IPS-11a (cell line): ENCODE results near the gene NCKAP5.

Experiments used
- H3K4me3 ChIP-seq: one replicate; pipeline ENCODE4 v1.5.1; 2013; ENCODE audit warnings: low read depth, low read length, control low read depth

NCKAP5 gene

DNA sequence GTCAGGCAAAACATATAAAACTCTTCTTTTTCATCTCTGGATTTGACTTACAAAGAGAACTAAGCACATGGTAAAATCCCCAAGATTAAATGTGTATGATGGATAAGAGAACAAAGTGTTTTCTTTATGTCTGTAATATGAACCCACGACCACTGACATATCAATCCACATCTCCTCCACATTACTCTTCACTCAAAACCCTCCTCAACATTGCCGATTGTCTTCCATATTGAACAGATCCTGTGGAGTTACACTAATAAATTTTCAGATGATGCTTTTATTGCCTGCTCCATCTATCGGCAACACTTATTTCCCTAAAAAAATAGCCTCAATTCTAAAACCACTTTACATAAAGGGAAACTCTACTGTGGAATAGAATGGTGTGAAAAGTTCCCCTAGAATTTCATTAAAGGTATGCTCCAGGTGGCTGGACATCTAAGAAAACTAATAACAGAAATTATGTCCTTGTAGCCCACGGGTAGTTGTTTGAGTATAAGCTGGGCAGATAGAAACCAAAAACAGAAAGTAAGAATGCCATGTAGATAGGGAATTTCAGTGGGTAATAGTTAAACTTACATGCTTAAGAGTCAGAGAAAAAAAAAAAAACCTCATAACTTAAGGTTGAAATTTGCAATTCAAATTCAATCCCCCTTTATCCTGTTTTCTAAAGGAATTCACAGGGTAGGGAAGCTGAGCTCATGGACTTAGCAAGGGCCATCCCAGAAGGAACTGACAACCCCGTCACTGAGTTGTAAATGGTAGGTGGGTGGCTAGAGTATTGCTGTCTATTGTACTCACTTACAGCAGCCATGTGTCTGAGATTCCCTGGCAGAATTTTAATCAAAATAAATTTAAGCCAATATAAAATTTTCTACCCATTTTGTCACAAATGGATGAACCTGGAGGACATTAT lies 592.8 kb downstream of the NCKAP5 start:
- no peak overlapping the region for H3K4me3 ChIP-seq

DNA sequence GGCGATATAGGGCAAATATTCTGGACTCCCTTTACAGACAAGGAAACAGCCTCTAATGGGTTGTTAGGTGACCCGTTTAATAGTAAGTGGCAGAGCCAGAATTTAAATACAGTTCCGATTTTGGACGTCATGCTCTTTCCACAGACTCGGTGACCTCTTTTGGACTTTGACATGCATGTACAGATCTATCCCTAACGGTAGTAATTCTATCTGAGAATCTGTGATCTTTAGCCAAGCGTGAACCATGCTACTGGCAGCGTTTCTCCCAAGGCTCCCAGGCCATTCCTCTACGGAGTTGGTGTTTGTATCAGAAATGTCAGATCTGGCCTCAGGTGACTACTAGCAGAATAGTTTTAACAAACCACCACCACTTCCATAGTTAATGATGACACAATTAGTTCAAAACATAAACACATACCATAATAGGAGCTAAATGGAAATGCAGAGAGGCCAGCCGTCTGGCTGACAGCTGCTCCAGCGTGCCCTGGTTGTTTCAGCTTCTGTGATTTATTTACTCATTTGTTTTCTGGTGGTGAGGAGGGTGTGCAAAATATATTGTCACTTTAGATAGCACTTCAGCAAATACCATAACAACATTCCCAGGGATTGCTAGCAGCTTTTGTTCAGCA lies 593.7 kb downstream of the NCKAP5 start:
- no peak overlapping the region for H3K4me3 ChIP-seq

DNA sequence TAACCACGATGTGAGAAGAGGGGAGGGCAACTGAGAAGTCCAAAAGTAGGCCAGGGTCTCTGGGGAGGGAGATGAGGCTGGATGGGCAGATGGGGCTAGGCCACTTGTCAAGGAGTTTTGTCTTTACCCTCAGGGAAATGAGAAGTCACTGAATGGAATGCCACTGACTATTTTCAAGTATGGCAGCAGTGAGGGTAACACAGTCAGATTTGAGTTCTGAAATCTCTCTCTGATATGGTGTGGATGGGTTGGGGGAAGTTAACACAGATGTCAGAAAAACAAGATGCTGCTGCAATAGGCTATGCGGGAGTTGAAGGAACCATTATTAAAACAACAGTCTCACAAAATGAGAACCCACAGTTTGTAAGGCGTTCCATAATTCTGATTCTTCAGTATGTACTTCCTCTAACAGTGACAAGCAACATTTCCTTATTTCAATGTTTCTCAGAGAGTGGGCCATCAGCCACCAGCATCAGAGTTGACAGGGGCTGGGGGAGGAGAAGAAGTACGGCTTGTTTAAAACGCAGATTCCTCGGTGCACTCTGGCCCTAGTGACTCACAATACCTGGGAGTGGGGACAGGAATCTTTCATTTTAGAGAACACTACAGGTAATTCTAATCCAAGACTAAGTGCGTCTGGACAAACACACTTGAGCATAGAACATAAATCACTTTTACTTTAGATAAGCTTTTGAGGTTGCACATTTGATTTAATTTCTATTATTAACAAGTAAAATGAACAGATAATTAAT lies 596.8 kb downstream of the NCKAP5 start:
- H3K4me3 ChIP-seq: no peak overlapping the region

DNA sequence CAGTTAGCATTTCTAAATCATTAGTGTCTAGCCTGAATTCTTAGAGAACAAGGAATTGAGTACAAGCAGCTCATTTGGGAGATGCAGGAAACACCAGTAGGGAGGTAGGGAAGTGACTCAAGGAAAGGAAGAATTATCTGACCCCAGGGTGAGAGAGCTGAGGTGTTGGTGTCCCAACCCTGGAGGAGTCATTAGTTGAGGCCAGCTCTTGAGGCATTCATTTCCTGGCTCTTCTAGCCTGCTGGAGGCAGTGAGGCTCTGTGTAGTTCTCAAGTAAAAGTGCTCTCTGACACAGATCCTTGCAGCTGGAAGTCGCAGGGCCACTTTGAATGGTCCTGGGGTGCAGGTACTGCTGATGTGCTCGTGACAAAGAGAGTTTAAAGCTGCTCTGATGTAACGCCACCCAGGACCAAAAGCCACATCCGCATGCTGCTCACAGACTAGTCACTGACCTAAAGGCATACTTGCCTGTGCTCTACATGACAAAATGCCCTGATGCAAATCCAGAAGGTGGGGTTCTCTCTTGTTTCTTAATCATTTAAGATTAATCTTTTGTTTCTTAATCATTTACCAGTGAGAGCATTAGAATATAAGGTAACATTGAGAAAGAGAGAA lies 598.8 kb downstream of the NCKAP5 start:
- no peak overlapping the region for H3K4me3 ChIP-seq

DNA sequence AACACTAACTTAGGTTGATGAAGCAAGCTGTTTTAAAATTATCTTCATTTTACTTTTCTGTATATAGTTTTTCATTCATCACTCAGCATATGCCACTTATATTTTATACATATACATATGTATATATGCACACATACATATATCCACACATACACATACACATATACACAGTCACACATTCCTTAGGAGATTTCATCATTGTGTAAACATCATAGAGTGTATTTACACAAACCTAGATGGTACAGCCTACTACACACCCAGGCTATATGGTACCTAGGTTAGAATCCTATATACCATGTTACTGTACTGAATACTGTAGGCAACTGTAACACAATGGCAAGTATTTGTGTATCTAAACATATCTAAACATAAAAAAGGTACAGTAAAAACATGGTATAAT lies 602.8 kb downstream of the NCKAP5 start:
- H3K4me3 ChIP-seq: no peak overlapping the region

- H3K4me3 ChIP-seq: no peak overlapping the region
Observed at GRCh38 chr2:132963161-132963560, 605.1 kb downstream of the NCKAP5 start.

DNA sequence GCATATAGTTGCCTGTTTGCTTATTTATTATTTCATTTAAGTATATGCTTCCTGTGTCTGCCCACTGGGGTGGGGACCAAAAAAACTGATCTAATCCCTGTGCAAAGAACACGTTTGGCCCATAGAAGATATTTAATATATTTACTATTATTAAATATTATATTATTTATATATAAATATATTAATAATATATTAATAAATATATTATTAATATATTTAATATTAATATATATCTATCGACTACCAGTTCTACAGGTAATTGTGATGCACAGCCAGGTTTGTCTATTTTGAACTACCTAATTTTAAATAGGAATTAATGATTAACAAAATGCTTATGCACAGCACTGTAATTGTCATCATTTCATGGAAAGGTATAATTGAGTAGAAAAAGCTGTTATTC lies 609.4 kb downstream of the NCKAP5 start:
- H3K4me3 ChIP-seq: no peak overlapping the region

DNA sequence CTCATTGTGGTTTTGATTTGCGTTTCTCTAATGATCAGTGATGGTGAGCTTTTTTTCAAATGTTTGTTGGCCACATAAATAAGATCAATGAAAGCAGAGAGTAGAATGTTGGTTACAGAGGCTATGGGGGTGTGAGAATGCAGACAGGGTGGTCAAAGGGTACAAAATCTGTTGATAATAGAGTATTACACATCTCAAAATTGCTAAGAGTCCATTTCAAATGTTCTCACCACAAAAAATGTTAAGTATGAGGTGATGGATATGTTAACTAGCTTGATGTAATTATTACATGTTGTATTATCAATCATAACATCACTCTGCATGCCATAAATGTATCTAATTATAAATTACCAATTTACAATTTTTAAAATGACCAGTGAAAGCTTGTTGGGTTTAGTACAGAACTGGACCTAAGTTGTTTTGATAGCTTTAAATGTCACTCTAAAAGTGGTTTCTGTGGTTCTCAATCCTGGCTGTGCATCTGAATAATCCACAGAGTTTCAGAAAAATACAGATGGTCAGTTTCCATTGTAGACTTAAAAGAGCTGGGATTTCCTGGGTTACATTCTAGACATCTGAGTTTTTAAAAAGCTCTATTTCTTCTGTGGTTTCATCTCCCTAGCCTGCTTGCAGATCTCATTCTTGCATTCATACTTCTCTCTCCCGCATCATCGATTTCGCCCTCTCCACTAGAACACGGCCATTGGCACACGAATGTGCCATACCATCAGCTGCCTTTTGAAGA lies 612.2 kb downstream of the NCKAP5 start:
- no peak overlapping the region for H3K4me3 ChIP-seq

DNA sequence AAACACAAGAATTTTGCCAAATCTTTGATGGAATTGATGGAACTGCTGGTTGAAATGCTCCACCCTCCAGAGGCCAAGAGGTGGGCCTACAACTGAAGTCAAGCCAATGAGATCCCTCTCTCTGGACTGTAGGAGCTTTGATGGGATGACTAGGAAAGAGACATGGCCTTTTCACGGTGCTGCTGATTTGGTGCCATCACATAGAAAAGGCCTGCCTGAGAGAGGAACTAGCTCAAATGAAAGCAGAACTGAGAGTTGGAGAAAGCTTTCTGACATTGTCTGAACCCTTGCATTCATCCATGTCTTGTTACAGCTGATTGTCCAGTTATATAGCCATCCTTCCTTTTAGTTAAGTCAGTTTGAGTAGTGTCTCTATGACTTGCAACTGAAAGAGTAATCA lies 614.5 kb downstream of the NCKAP5 start:
- H3K4me3 ChIP-seq: no peak overlapping the region

DNA sequence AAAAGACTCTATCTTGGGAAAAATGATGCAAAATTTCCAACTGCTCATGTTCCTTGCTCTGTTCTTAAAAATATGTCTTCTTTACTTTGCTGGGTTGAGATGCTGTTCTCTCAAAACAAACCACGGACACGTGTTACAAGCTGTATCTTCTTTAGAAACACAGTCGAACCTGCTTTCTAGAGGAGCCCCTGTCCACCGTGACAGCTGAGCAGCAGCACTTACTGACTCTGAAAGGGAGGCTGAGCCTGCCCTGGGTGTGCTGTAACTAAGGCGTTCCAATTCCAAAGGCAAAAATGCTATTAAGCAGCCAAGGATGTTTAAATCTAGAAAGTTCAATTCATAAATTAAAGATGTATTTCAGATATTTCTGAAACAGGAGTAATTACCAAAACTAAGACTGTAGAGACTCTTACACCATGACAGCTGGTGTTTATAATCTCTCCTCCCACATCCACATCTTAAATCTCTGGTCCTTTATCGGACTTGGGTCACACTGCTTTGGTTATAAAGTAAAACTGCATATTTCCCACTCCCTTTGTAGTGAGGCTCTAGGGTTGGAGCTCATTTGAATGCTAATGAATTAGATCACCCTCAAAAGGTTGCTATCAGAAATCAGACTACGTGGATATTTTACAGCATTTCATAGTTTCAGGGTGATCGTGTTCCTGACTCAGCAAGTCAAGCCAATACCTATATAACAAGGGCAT lies 617.1 kb downstream of the NCKAP5 start:
- H3K4me3 ChIP-seq: no peak overlapping the region

DNA sequence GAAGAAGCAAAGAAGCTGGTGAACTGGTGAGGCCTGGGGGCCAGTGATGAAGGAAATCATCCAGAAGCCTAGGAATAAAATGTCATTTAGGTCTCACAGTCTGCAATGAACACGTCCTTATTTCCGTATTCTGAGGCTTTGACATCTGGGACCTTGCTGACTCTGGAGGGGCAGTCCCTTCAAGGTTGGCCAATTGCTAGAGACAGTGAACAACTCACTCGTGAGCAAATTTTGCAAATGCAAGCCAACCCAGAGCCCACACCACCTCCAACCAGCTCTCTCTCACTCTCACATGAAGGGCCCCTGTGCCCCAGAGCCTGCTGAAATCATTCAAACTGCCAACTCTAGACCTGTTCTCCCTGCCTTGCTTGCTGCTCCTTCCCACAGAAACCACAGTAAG lies 619.2 kb downstream of the NCKAP5 start:
- H3K4me3 ChIP-seq: no peak overlapping the region

DNA sequence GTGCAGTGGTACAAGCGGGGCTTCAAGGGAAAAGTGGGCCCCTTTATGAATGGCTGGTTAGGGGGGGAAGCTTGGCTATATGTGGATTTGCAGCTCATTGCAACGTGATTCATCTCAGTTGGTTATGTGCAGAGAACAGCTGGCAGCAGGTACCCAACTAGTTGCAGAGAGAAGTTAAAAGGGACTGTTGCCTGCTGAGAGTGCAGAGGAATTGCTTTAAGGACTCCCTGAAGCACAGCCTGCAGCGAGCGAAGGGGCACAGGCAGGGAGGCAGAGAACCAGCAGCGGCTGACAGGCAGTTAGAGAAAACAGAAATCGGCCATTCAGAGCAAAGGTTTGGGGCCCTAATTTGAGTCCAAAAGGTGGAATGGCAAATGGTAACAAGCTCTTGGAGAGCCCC lies 620.1 kb downstream of the NCKAP5 start:
- no peak overlapping the region for H3K4me3 ChIP-seq

DNA sequence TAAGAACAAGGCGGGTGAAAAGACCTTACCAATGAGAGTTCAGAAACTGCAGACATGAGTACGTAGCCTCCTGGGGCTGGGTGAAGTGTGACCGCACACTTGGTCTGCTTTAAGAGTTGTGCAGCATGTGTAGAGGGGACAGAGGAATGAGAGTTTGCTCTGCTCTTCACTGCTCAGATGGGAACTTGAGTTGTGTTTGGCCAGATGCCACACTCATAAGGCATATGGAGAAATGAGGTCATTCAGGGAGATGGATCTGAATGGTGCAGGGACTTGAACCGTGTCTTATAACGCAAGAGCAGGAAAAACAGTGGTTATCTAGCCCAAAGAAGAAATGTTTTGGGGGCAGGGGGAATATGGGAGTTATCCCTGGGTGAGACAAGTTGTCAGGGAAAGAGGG lies 624.4 kb downstream of the NCKAP5 start:
- H3K4me3 ChIP-seq: no peak overlapping the region

- H3K4me3 ChIP-seq: no peak overlapping the region
Observed at GRCh38 chr2:132941296-132942020, 626.8 kb downstream of the NCKAP5 start.

- no peak overlapping the region for H3K4me3 ChIP-seq
Observed at GRCh38 chr2:132937629-132938028, 630.6 kb downstream of the NCKAP5 start.

DNA sequence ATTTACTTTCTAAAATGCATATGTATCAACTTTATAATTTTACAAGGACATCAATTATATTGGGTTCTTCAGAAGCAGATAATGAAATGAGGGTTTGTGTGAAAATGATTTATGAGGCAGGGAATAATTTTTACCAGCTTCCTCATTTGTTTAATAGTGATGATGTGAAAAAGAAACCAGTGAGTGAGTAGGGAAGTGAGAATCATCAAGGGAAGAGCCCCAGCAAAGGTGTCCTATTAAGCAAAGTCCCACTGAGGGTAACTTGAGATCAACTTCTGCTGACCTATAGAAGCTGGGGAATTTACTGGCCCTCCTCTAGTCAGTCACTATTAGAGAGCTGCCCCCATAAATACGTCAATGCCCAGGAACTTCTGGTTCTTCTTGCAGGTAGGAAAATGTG lies 631.5 kb downstream of the NCKAP5 start:
- H3K4me3 ChIP-seq: no peak overlapping the region

GRCh38 chr2:132936261-132936660 lies 632.0 kb downstream of the NCKAP5 start:
- no peak overlapping the region for H3K4me3 ChIP-seq

DNA sequence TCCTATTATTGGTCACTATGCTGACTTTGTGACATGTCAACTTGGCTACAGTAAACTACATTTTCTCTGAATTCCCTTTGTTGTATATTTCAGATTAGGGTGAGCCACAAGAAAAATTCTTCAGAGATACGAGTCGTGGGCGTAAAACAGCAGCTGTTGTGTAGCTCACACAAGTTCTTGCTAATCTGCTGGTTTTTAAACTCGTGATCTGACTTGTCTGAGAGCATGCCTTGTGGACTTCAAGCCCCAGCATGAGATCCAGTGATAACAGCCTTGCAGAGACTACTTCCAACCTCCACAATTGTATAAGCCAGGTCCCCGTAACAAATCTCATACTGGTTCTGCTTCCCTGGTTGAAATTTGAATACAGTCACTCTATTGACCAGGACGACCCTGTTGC lies 638.5 kb downstream of the NCKAP5 start:
- no peak overlapping the region for H3K4me3 ChIP-seq

DNA sequence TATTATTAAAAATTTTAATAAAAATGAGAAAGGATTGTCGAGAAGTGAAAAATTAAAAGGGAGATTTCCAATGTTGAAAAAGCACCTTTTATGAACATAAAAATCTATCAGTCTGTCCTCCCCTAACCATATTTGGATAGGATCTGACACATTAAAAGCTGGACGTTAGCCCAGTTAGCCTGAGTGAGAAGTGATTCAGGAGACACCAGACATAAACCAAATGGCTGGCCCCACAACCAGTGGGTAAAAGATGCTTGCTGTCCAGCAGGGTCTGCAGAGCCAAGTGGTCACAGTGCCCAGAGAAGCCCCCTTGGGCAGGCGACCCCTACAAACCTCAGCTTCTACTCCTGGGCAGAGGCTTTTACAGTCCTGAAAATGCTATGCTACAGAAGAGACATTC lies 644.5 kb downstream of the NCKAP5 start:
- no peak overlapping the region for H3K4me3 ChIP-seq
